ENCODE data around the gene POFUT2. TPM values are rescaled to one million over a fixed set of nuclear protein-coding genes. Genes with fewer than 3 reads are reported as not detected.

The POFUT2 gene
- total RNA-seq, 1 donor from 2014 or later, result 42.6 TPM

- no peak for DNase-seq (ENCODE audit: low spot score)
Measured at GRCh38 chr21:45223236-45224185, 64.2 kb downstream of the POFUT2 start.

- no peak for DNase-seq (ENCODE audit: low spot score)
Measured at GRCh38 chr21:45222001-45222400, 65.7 kb downstream of the POFUT2 start.

GRCh38 chr21:45220714-45221490 is 66.8 kb downstream of the POFUT2 start:
- no peak for DNase-seq (ENCODE audit: low spot score)

GRCh38 chr21:45220071-45220481 is 67.6 kb downstream of the POFUT2 start:
- no peak for DNase-seq (ENCODE audit: low spot score)

GRCh38 chr21:45219517-45219916 is 68.2 kb downstream of the POFUT2 start:
- DNase-seq (ENCODE audit: low spot score), result no peak

GRCh38 chr21:45217010-45217409 is 70.7 kb downstream of the POFUT2 start:
- no peak for DNase-seq (ENCODE audit: low spot score)

GRCh38 chr21:45215213-45215612 is 72.5 kb downstream of the POFUT2 start:
- DNase-seq (ENCODE audit: low spot score), result no peak

Other genes starting within 250 kb of the POFUT2 start
- gene ADARB1, start 213.3 kb downstream of the POFUT2 start, total RNA-seq, result 23.9 TPM
- 90.4 TPM for gene COL18A1, start 117.3 kb upstream of the POFUT2 start, total RNA-seq